Ramos (cell line): ENCODE data around the gene MESP1.

Source experiments
- in situ Hi-C: fragments of 300-500 bp; cut with MboI; formaldehyde crosslinking; loops from one replicate; pipeline ENCODE4 v1.14.3; 2022; ENCODE audit warnings: low sequenced_read_pairs; ENCODE audit not compliant: unreplicated experiment

Gene MESP1

DNA sequence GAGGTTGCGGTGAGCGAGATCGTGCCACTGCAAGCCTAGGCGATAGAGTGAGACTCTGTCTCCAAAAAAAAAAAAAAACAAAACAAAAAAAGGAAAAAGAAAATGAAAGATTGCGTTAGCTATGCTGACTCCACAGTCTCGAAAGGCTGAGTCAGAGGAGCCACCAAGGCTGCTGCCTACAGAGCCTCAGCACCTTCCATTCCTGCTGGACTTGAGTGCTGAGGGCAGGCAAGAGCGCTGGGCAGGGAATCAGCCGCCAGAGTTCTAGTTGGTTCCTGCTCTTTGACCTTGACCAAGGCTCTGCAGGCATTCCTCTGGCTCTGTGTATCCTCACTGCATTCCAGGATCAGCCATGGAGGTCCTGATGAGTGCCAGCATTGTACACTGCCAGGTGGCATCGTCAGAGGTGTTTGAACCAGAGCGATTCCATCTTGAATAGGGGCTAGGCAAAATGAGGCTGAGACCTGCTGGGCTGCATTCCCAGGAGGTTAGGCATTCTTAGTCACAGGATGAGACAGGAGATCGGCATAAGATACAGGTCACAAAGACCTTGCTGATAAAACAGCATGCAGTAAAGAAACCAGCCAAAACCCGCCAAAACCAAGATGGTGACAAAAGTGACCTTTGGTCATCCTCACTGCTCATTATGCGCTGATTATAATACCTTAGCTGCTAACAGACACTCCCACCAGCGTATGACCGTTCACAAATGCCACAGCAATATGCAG, 31.0 kb upstream of the MESP1 start:
- in situ Hi-C loops, result no loop called here

- in situ Hi-C loops, result no loop called here
Measured at GRCh38 chr15:89781055-89781454, 30.0 kb upstream of the MESP1 start.

DNA sequence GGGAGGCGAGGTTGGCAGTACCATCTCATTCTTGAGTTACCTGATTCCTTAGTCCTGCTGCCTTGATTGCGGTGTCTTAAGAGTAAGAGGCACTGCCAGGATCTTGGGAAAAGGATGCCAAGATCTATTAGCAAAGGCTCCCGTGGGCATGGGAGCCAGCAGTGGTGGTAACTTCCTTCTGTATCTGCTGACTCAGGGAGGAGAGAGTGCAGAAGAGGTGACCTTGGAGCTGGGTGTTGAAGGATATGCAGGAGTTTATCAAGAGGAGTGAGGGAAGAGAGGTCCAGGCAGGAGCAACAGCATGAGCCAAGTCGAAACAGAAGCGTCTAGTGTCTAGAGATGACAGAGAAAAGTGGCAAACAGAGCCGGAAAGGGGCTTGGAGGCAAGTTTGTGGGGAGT, 29.6 kb upstream of the MESP1 start:
- in situ Hi-C loops, result no loop called here

- in situ Hi-C loops, result no loop called here
Measured at GRCh38 chr15:89778861-89779260, 27.8 kb upstream of the MESP1 start.

- in situ Hi-C loops, result no loop called here
Measured at GRCh38 chr15:89777782-89778380, 26.8 kb upstream of the MESP1 start.

- in situ Hi-C loops, result no loop called here
Measured at GRCh38 chr15:89777073-89777751, 26.2 kb upstream of the MESP1 start.

DNA sequence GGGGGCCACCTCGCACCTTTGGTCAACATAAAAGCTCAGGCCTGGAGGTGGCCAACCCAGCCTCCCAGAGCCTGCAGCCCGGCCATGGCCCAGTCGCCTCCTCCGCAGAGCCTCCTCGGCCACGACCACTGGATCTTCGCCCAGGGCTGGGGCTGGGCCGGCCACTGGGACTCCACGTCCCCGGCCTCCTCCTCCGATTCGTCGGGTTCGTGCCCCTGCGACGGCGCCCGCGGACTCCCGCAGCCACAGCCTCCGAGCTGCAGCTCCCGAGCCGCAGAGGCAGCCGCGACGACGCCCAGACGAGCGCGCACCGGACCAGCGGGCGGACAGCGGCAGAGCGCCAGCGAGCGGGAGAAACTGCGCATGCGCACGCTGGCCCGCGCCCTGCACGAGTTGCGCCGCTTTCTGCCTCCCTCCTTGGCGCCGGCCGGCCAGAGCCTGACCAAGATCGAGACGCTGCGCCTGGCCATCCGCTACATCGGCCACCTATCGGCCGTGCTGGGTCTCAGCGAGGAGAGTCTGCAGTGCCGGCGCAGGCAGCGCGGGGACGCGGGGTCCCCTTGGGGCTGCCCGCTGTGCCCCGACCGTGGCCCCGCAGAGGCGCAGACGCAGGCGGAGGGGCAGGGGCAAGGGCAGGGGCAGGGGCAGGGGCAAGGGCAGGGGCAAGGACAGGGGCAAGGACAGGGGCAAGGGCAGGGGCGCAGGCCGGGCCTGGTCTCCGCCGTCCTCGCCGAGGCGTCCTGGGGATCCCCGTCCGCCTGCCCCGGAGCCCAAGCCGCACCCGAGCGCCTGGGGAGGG, 25.4 kb upstream of the MESP1 start, which contains the start of gene MESP2:
MESP2 (plus strand) TSS at position 59 of the 799 bp plus-strand sequence; CDS start at position 85, 26 bp downstream.
- in situ Hi-C loops, result no loop called here

DNA sequence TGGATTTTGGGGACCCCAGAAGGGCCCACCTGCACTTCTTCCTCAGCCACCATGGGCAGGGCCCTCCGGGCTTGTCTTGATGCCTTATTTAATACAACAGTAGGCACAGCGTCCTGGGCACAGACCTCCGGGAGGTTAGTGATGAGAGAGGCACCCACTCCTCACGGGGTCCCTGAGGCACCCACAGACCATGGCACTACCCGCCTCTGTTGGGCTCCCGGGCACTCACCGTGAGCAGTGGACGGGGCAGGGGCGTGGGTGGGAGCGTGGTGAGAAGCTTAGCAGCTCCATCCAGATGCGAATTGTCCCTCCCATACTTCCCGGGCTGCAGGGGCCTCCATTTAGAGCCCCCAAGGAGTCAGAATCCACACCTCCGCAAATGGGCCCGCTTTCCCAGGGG, 24.8 kb upstream of the MESP1 start:
- in situ Hi-C loops, result no loop called here

- in situ Hi-C loops, result no loop called here
Measured at GRCh38 chr15:89774492-89774891, 23.4 kb upstream of the MESP1 start.

DNA sequence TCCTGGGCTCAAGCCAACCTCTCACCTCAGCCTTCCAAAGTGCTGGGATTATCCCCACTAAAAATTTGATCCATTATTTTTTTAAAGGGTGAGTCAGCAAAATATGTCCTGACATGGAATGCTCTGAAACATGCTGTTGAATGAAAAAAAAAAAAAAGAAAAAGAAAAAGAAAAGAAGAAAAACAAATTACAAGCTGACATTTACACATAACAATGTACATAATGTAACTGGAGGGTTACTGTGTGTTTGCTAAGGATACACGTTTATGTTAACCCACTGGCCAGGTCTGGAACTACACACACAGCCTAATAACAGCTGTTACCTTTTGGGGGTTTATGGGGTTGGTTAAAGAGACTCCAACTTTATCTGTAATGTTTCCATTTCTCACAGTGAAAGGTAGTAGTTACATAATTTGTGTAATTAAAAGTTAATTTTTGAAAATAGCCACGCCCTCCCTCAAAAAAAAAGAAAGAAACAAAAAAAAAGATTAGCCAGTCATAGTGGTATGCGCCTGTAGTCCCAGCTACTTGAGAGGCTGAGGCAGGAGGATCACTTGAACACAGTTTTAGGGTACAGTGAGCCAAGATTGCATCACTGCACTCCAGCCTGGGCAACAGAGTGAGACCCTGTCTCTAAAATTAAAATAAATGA, 22.0 kb upstream of the MESP1 start:
- in situ Hi-C loops, result no loop called here

- in situ Hi-C loops, result no loop called here
Measured at GRCh38 chr15:89770041-89770440, 19.0 kb upstream of the MESP1 start.

- in situ Hi-C loops, result no loop called here
Measured at GRCh38 chr15:89769366-89769765, 18.3 kb upstream of the MESP1 start.

DNA sequence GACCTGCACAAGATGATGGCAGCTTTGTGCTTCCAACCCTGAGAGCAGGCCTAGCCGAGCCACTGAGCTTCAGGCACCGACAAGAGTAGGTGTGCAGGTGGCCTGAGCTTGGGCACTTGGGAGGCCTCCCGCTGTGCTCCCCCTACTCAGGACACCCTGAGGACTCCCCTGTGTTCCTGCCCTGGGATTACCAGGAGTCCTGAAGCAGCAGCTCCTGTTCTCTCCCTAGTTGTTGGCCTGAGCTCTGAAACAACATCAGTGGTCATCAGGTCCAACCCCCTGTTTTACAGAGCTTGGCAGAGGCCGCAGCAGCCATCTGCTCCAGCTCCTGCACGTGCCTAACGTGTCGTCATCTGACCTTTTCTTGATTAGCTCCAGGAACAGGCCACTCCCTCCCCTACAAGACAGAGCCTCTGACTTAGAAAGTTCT, 17.0 kb upstream of the MESP1 start:
- in situ Hi-C loops, result no loop called here

DNA sequence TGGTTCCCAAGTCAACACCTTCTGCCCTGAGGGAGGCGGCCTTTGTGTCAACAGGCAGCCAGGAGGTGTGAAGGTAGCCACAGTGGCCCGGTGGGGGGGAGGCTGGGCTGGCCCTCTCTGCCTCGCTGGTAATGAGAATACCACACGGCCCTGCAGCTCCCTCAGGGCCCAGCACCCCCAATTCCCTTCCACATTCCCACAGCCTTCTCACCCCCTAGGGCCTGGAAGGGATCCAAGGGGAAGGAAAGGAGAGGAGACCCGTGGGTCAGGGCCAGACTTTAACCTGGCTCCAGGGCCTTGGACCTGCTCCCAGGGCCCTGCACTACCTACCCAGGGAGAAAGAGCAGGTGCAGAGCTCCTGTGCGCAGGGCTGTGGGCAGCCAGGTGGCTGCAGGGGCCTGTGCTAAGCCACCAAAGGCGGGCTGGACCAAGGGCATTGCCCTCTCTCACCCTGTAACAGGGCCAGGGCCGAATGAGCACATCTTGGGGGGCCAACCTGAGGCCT, 16.4 kb upstream of the MESP1 start:
- in situ Hi-C loops, result no loop called here

GRCh38 chr15:89766357-89767311, 15.6 kb upstream of the MESP1 start:
- in situ Hi-C loops, result no loop called here

DNA sequence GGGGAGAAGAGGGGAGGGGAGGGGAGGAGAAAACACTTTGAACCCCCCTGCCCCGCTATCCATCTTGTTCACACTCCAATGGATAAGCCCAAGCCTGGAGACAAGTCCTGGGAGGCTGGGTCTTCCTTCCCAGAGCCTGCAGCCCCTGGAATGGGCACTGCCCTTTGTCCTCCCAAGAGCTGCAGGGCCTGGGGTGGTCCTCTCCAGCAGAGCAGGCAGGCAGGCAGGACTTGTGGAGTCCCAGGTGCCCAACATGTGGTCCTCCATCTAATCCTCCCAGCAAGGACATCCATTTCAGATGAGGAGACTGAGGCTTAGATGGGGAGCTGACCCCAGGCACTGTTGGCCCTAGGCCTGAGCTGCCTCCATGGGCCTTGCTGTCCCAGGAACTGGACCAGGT, 14.6 kb upstream of the MESP1 start:
- in situ Hi-C loops, result no loop called here

- in situ Hi-C loops, result no loop called here
Measured at GRCh38 chr15:89761929-89762328, 10.9 kb upstream of the MESP1 start.

- in situ Hi-C loops, result no loop called here
Measured at GRCh38 chr15:89761009-89761831, 10.2 kb upstream of the MESP1 start.
